GM12891 (cell line): ENCODE measurements around the gene TFF1.

Source experiments
- POLR2A ChIP-seq: IDR thresholded peaks from 2 replicates; pipeline ENCODE4 v1.6.1; 2011; ENCODE audit warnings: low read depth, low read length, control low read depth
- POLR2AphosphoS5 ChIP-seq: IDR thresholded peaks from 2 replicates; pipeline ENCODE4 v1.6.1; 2011; ENCODE audit warnings: low read depth, low read length, control low read depth
- SPI1 ChIP-seq: IDR thresholded peaks from 2 replicates; pipeline ENCODE4 v1.6.1; 2011; ENCODE audit warnings: low read depth, low read length, control low read depth
- TAF1 ChIP-seq: IDR thresholded peaks from 2 replicates; pipeline ENCODE4 v1.6.1; 2011; ENCODE audit warnings: low read depth, low read length, control low read depth

GRCh38 chr21:42324896-42325295 is 41.4 kb downstream of the TFF1 start:
- no peak for TF ChIP-seq POLR2AphosphoS5
- no peak for TF ChIP-seq POLR2A
- no peak for TF ChIP-seq SPI1
- no peak for TF ChIP-seq TAF1
